HUES6 (cell line): ENCODE measurements around the gene ADIPOQ.

Experiments used
- H3K27ac ChIP-seq: 2 replicates; pipeline ENCODE4 v1.7.0; 2013; ENCODE audit warnings: low read depth, mild to moderate bottlenecking, low read length, inconsistent platforms
- H3K27me3 ChIP-seq: 2 replicates; pipeline ENCODE4 v1.6.1; 2013; ENCODE audit warnings: low read length; ENCODE audit not compliant: control insufficient read depth, insufficient read depth
- H3K36me3 ChIP-seq: 2 replicates; pipeline ENCODE4 v1.6.1; 2013; ENCODE audit warnings: low read length; ENCODE audit not compliant: control insufficient read depth, insufficient read depth
- H3K4me1 ChIP-seq: 2 replicates; pipeline ENCODE4 v1.6.1; 2013; ENCODE audit warnings: low read length; ENCODE audit not compliant: control insufficient read depth, insufficient read depth
- H3K4me3 ChIP-seq: 2 replicates; pipeline ENCODE4 v1.5.1; 2013; ENCODE audit warnings: low read depth, low read length
- H3K9ac ChIP-seq: one replicate; pipeline ENCODE4 v1.6.1; 2013; ENCODE audit warnings: mild to moderate bottlenecking, low read length
- H3K9me3 ChIP-seq: 2 replicates; pipeline ENCODE4 v1.6.1; 2013; ENCODE audit warnings: low read depth, low read length; ENCODE audit not compliant: control insufficient read depth, insufficient read depth

ADIPOQ gene

GRCh38 chr3:186826976-186827857 lies 15.3 kb upstream of the ADIPOQ start:
- no peaks in the 10 kb centered on the region for H3K9me3 ChIP-seq
- H3K4me1 ChIP-seq, result peaks cover 27% of the 10 kb centered on the region
- no peak overlapping the region; the same call in 1 of the 2 replicates for H3K27ac ChIP-seq
- H3K4me3 ChIP-seq, result peak overlapping the region; percentile 76
- H3K27me3 ChIP-seq, result peaks cover 70% of the 10 kb centered on the region
- H3K36me3 ChIP-seq, result no peaks in the 10 kb centered on the region
- peak overlapping the region; percentile 59 for H3K9ac ChIP-seq

- no peak overlapping the region for H3K27ac ChIP-seq
- no peaks in the 10 kb centered on the region for H3K36me3 ChIP-seq
- H3K4me1 ChIP-seq, result peaks cover 27% of the 10 kb centered on the region
- no peak overlapping the region for H3K9ac ChIP-seq
- no peaks in the 10 kb centered on the region for H3K9me3 ChIP-seq
- no peak overlapping the region for H3K4me3 ChIP-seq
- H3K27me3 ChIP-seq, result peaks cover 74% of the 10 kb centered on the region
Measured at GRCh38 chr3:186828340-186828739, 14.2 kb upstream of the ADIPOQ start.

- Histone ChIP-seq H3K27me3 (peaks cover 47% of the 10 kb centered on the region), H3K4me3 (no peak overlapping the region), H3K9ac (no peak overlapping the region), H3K4me1 (peaks cover 3% of the 10 kb centered on the region), H3K9me3 (no peaks in the 10 kb centered on the region), H3K27ac (no peak overlapping the region), H3K36me3 (no peaks in the 10 kb centered on the region)
Measured at GRCh38 chr3:186831798-186832197, 10.7 kb upstream of the ADIPOQ start.

DNA sequence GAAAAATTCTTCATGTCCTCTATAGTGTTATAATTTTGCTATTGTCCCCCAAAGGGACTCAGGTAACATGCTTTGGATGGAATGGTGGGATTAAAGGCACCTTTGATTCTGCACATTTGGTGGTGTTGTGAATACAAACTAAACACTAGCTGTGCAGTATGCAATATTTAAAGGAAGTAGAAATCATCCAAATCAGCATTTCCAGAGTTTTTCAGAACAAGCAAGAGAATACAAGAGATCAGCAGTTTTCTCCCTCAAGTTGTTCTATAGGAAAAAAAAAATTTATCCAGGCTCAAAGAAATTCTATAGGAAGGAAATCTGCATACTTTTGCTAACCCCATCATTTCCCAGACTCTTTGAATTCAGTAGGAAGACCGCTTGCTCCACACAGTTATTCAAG lies 10.2 kb upstream of the ADIPOQ start:
- peaks cover 3% of the 10 kb centered on the region for H3K4me1 ChIP-seq
- H3K27me3 ChIP-seq, result peaks cover 47% of the 10 kb centered on the region
- no peaks in the 10 kb centered on the region for H3K9me3 ChIP-seq
- H3K27ac ChIP-seq, result no peak overlapping the region
- no peak overlapping the region for H3K4me3 ChIP-seq
- H3K9ac ChIP-seq, result no peak overlapping the region
- no peaks in the 10 kb centered on the region for H3K36me3 ChIP-seq

DNA sequence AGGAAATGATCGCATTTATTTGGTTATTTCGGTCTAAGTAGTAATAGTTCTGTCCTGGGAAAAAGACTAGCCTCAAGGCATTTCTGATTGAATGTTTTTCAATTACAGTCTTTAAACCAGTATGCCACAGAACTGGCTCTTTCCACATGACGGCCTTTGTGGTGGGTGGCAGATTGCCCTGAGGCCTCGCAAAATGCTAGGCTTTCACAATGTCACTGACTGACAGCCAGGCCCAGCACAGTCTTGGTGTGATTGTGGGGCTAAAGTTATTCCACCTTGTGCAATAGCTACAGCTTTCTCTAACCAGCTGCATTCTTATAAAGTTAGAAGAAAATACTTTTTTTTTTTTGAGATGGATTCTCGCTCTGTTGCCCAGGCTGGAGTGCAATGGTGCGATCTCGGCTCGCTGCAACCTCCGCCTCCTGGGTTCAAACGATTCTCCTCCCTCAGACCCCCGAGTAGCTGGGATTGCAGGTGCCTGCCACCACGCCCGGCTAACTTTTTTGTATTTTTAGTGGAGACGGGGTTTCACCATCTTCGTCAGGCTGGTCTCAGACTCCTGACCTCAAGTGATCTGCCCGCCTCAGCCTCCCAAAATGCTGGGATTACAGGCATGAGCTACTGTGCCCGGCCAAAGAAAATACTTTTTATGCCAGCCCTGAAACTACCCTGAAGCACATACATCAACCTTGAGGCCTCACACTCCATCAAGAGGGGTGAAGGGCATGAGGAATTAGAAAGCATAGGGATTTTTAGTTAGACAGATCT lies 2.5 kb upstream of the ADIPOQ start:
- H3K4me1 ChIP-seq, result no peaks in the 10 kb centered on the region
- no peak overlapping the region for H3K9ac ChIP-seq
- no peak overlapping the region for H3K27ac ChIP-seq
- no peaks in the 10 kb centered on the region for H3K9me3 ChIP-seq
- H3K36me3 ChIP-seq, result no peaks in the 10 kb centered on the region
- H3K27me3 ChIP-seq, result no peaks in the 10 kb centered on the region
- no peak overlapping the region for H3K4me3 ChIP-seq

- Histone ChIP-seq H3K4me1 (no peaks in the 10 kb centered on the region), H3K36me3 (no peaks in the 10 kb centered on the region), H3K27ac (no peak overlapping the region), H3K4me3 (no peak overlapping the region), H3K9ac (no peak overlapping the region), H3K27me3 (no peaks in the 10 kb centered on the region; the same call in 1 of the 2 replicates), H3K9me3 (no peaks in the 10 kb centered on the region)
Measured at GRCh38 chr3:186841620-186842019, 890 bp upstream of the ADIPOQ start.

DNA sequence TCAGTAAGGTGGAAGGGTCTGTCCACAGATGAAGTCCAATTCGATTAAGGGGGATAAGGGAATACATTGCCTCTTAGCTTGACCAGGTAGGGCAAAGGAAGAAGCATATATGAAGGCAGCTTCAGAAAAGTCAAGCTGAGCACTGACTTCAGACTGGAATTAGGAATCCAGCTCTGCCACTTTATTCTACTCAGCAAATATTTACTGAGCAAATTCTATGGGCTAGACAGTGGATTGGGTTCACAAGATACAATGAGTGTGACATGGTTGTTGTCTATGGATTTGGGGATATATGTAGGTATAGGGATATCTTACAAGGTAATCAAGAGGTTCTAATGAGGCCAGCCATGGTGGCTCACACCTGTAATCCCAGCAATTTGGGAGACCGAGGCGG lies 526 bp downstream of the ADIPOQ start:
- Histone ChIP-seq H3K27ac (no peak overlapping the region), H3K4me1 (no peaks in the 10 kb centered on the region), H3K36me3 (no peaks in the 10 kb centered on the region), H3K27me3 (no peaks in the 10 kb centered on the region; the same call in 1 of the 2 replicates), H3K9ac (no peak overlapping the region), H3K4me3 (no peak overlapping the region), H3K9me3 (no peaks in the 10 kb centered on the region)

- Histone ChIP-seq H3K4me3 (no peak overlapping the region), H3K27ac (no peak overlapping the region), H3K36me3 (no peaks in the 10 kb centered on the region), H3K27me3 (no peaks in the 10 kb centered on the region; the same call in 1 of the 2 replicates), H3K9ac (no peak overlapping the region), H3K9me3 (no peaks in the 10 kb centered on the region), H3K4me1 (no peaks in the 10 kb centered on the region)
Measured at GRCh38 chr3:186844908-186845307, 2.4 kb downstream of the ADIPOQ start.

DNA sequence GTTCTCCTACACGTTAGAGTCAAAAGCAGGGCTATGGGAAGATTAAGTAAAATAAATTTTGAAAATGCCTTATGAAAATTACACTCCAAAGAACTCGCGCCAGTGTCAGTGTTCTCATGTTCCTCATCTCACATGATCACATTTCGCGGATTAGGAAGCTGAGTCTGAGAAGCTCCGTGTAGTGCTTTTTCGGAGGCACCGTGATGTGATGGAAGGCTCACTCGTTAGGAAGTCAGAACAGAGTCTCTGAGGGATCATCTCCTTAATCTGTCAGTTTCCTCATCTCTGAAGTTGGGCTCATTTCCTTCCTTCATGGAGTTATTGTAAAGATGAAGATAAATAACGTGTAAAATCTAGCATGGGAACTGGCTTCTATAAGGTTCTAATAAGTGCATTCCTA lies 3.2 kb downstream of the ADIPOQ start:
- H3K27me3 ChIP-seq, result no peaks in the 10 kb centered on the region; the same call in 1 of the 2 replicates
- no peak overlapping the region for H3K4me3 ChIP-seq
- H3K9me3 ChIP-seq, result no peaks in the 10 kb centered on the region
- no peaks in the 10 kb centered on the region for H3K4me1 ChIP-seq
- H3K27ac ChIP-seq, result no peak overlapping the region
- no peaks in the 10 kb centered on the region for H3K36me3 ChIP-seq
- no peak overlapping the region for H3K9ac ChIP-seq

GRCh38 chr3:186847437-186847836 lies 4.9 kb downstream of the ADIPOQ start:
- H3K9me3 ChIP-seq, result no peaks in the 10 kb centered on the region
- no peaks in the 10 kb centered on the region; the same call in 1 of the 2 replicates for H3K27me3 ChIP-seq

DNA sequence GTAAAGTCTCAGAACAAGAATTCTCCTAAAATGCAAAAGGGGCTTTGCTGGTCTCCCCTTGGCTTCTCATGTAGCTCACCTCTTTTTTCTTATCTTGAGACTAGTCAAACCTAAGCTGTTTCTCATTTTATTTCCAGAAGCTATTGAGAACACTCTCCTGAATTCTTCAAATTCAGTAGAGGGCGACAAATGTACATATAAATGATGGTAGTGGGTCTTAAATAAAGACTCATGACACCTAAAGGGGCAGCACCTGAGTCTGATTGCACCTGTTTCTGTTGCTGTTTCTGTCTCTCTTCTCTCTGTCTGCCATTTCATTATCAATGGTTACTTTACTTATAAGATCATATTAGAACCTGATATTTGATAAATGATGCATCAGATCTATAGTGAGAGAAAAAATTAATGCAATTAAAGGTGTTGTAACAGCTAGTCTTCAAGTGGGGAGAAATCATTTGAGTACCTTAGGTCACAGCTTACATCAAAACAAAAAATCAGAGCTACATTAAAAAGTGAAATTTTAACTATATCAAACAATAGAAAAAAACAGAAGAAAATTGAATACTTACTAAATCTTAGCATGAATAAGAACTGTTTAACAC lies 7.0 kb downstream of the ADIPOQ start:
- Histone ChIP-seq H3K4me3 (no peak overlapping the region), H3K27ac (no peak overlapping the region), H3K27me3 (no peaks in the 10 kb centered on the region; the same call in 1 of the 2 replicates), H3K4me1 (no peaks in the 10 kb centered on the region), H3K9me3 (no peaks in the 10 kb centered on the region), H3K36me3 (no peaks in the 10 kb centered on the region), H3K9ac (no peak overlapping the region)

More at GRCh38 chr3:186847437-186847836, 4.9 kb downstream of the ADIPOQ start:
- H3K27ac ChIP-seq, result no peak overlapping the region
- H3K9ac ChIP-seq, result no peak overlapping the region
- H3K4me1 ChIP-seq, result no peaks in the 10 kb centered on the region
- no peaks in the 10 kb centered on the region for H3K36me3 ChIP-seq
- H3K4me3 ChIP-seq, result no peak overlapping the region
